HG03354 (cell line): ENCODE results near the gene MAD1L1.

Source experiments
- ATAC-seq: cut with Tn5 transposase; IDR thresholded peaks from one replicate; pipeline ENCODE4 v1.9.1; 2021; ENCODE audit warnings: mild to moderate bottlenecking; ENCODE audit not compliant: unreplicated experiment, poor library complexity, severe bottlenecking

The MAD1L1 gene

GRCh38 chr7:2082139-2082998 is 150.4 kb downstream of the MAD1L1 start:
- ATAC-seq: no peak

GRCh38 chr7:2081526-2082135 is 151.1 kb downstream of the MAD1L1 start:
- ATAC-seq: no peak

GRCh38 chr7:2080477-2080876 is 152.3 kb downstream of the MAD1L1 start:
- ATAC-seq: no peak

GRCh38 chr7:2080060-2080387 is 152.7 kb downstream of the MAD1L1 start:
- ATAC-seq: no peak

- ATAC-seq: no peak
These were observed 153.2 kb downstream of the MAD1L1 start for GRCh38 chr7:2079332-2080059.

- ATAC-seq: no peak
These were observed 153.8 kb downstream of the MAD1L1 start for GRCh38 chr7:2078899-2079298.

- ATAC-seq: no peak
These were observed 156.1 kb downstream of the MAD1L1 start for GRCh38 chr7:2076649-2077064.

GRCh38 chr7:2075811-2076210 is 156.9 kb downstream of the MAD1L1 start:
- no peak for ATAC-seq

GRCh38 chr7:2074691-2075090 is 158.1 kb downstream of the MAD1L1 start:
- no peak for ATAC-seq

- no peak for ATAC-seq
These were observed 159.9 kb downstream of the MAD1L1 start for GRCh38 chr7:2072798-2073197.

GRCh38 chr7:2072042-2072441 is 160.7 kb downstream of the MAD1L1 start:
- peak; percentile 83 for ATAC-seq

- ATAC-seq: no peak
These were observed 161.5 kb downstream of the MAD1L1 start for GRCh38 chr7:2071133-2071832.

- no peak for ATAC-seq
These were observed 162.5 kb downstream of the MAD1L1 start for GRCh38 chr7:2070151-2070763.

GRCh38 chr7:2069472-2069860 is 163.3 kb downstream of the MAD1L1 start:
- ATAC-seq: no peak

- ATAC-seq: no peak
These were observed 163.9 kb downstream of the MAD1L1 start for GRCh38 chr7:2068693-2069471.

- ATAC-seq: no peak
These were observed 166.4 kb downstream of the MAD1L1 start for GRCh38 chr7:2066251-2066919.

- ATAC-seq: no peak
These were observed 167.2 kb downstream of the MAD1L1 start for GRCh38 chr7:2065528-2065927.

- ATAC-seq: no peak
These were observed 169.0 kb downstream of the MAD1L1 start for GRCh38 chr7:2063563-2064260.
